ENCODE results near the gene NDOR1. TPM values are rescaled to one million over a fixed set of nuclear protein-coding genes. Genes with fewer than 3 reads are reported as not detected.

The NDOR1 gene
- total RNA-seq, 4 donors from 2014 or later = 5.3 to 11.2 (median 7.7) TPM

- Histone ChIP-seq H3K27ac (peak overlapping the region in 1 of 4 donors; percentile 4), H3K4me3 (no peak overlapping the region), H3K4me1 (peaks cover 28 to 55% (median 30%) of the 10 kb centered on the region in 3 donors), H3K36me3 (peaks cover 6 to 21% (median 21%) of the 10 kb centered on the region in 3 donors), H3K27me3 (no peaks in the 10 kb centered on the region), H3K9me3 (no peaks in the 10 kb centered on the region)
- no peak for TF ChIP-seq POLR2A (IDR thresholded peaks at IDR 0.05)
- TF ChIP-seq CTCF (IDR thresholded peaks at IDR 0.05) = no peak
- intact Hi-C loops (cut with DNase I) = no loop called here
- DNase-seq = no peak
- 51% methylated on average over 7 of the region's 36 CpGs; no CpG with 5 or more reads in 1 of the 2 donors for WGBS, 2 donors
Measured at GRCh38 chr9:137244486-137245449, 39.3 kb downstream of the NDOR1 start.

GRCh38 chr9:137245450-137246421 lies 40.2 kb downstream of the NDOR1 start:
- H3K9me3 ChIP-seq = no peaks in the 10 kb centered on the region
- peaks cover 6 to 21% (median 21%) of the 10 kb centered on the region in 3 donors for H3K36me3 ChIP-seq
- no peak overlapping the region for H3K27ac ChIP-seq
- H3K27me3 ChIP-seq = peaks cover 0 to 2% (median 0%) of the 10 kb centered on the region in 4 donors
- WGBS, 2 donors = 87 to 88% methylated on average over 8 to 10 of the region's 25 CpGs
- H3K4me3 ChIP-seq = no peak overlapping the region
- DNase-seq = no peak
- H3K4me1 ChIP-seq = peaks cover 26 to 46% (median 30%) of the 10 kb centered on the region in 3 donors
- intact Hi-C loops (cut with DNase I) = no loop called here
- TF ChIP-seq POLR2A (IDR thresholded peaks at IDR 0.05) (no peak), CTCF (IDR thresholded peaks at IDR 0.05) (no peak)

- intact Hi-C loops (cut with DNase I) = no loop called here
- TF ChIP-seq POLR2A (IDR thresholded peaks at IDR 0.05) = no peak
- no peak for TF ChIP-seq CTCF (IDR thresholded peaks at IDR 0.05)
- 84% methylated on average over 12 of the region's 20 CpGs for WGBS, 2 donors
- Histone ChIP-seq H3K9me3 (no peaks in the 10 kb centered on the region), H3K4me3 (no peak overlapping the region), H3K36me3 (peaks cover 6 to 15% (median 13%) of the 10 kb centered on the region in 3 donors), H3K4me1 (peaks cover 23 to 39% (median 23%) of the 10 kb centered on the region in 3 donors), H3K27ac (no peak overlapping the region), H3K27me3 (peaks cover 0 to 6% (median 0%) of the 10 kb centered on the region in 4 donors)
- no peak for DNase-seq
Measured at GRCh38 chr9:137247135-137247915, 41.8 kb downstream of the NDOR1 start.

DNA sequence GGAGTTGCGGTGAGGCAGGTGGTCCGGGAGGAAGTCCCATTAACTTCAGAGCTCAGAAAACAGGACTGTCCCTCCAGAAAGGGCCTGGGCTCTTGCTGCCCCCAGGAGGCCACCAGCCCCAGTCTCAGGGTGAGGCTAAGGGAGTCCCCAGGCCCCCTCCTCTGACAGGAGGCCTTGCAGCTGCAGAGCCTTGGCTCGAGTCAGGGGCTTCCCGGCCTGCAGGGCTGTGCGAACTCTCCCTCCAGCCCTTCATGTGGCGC lies 42.3 kb downstream of the NDOR1 start:
- Histone ChIP-seq H3K4me1 (peaks cover 17 to 39% (median 17%) of the 10 kb centered on the region in 3 donors), H3K36me3 (peaks cover 3 to 10% (median 8%) of the 10 kb centered on the region in 3 donors), H3K9me3 (no peaks in the 10 kb centered on the region), H3K27ac (no peak overlapping the region), H3K4me3 (no peak overlapping the region), H3K27me3 (peaks cover 0 to 6% (median 0%) of the 10 kb centered on the region in 4 donors)
- TF ChIP-seq POLR2A (IDR thresholded peaks at IDR 0.05) (no peak), CTCF (IDR thresholded peaks at IDR 0.05) (no peak)
- intact Hi-C loops (cut with DNase I) = no loop called here
- no peak for DNase-seq
- 83% methylated on average over 2 of the region's 6 CpGs; no CpG with 5 or more reads in 1 of the 2 donors for WGBS, 2 donors
